Measurements from ENCODE around the gene NEK10.
"Not testable (repeated sequence)": the region's sequence is repeated elsewhere in the genome, so short reads cannot be mapped to it uniquely, and the experiment has no call there.

The NEK10 gene

GRCh38 chr3:27368831-27369607 lies at the start of gene NEK10:
NEK10 (minus strand) TSS chr3:27369383; CDS start chr3:27352882, 16,501 bp downstream.
- peak; percentile 85 to 91 (median 90) for DNase-seq

GRCh38 chr3:27415202-27415601 lies 46.0 kb upstream of the NEK10 start:
- DNase-seq, result no peak

DNA sequence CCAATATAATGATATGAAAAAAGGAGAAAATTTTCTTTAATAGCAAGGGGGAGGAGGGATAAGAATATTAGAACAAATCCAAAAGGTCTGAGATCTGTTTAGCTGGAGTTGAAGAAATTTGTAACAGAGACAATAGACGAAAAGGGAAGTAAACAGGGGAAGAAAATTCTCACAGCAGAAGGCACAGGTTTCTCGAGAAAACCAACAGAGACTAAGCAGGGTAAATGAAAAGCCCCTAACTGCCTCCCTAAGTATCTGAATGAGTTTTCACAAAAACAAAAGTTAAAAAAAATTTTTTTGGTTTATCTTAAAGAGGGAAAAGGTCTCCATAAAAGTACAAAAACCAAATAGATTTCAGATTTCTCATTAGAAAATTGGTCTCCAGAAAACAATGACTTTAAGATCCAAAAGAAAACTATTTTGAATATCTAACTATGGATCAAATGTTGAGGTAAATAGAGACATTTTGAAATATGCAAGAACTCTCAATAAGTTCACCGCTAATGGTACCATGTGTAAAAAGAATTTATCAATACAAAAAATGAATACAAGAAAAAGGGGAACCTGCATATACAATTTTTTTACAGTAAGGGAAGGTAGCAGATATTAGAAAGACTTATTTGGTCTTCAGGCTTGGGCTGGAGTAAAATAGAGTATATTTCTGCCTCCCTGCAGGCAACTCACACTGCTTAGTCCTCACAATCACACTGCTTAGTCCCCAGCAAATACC lies 23.9 kb upstream of the NEK10 start:
- no peak for DNase-seq

DNA sequence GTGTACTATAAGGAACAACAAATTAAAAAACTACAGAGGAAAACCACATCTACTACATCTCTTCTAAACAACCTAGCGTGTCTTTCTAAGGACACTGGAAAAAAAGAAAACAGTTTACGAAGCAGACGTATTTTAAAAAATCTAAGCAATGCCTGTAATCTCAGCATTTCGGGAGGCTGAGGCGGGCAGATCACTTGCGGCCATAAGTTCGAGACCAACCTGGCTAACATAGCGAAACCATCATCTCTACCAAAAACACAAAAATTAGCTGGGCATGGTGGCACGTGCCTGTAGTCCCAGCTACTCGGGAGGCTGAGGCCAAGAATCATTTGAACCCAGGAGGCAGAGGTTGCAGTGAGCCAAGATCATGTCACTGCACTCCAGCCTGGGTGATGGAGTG lies 23.2 kb upstream of the NEK10 start:
- not testable (repeated sequence) for DNase-seq

DNA sequence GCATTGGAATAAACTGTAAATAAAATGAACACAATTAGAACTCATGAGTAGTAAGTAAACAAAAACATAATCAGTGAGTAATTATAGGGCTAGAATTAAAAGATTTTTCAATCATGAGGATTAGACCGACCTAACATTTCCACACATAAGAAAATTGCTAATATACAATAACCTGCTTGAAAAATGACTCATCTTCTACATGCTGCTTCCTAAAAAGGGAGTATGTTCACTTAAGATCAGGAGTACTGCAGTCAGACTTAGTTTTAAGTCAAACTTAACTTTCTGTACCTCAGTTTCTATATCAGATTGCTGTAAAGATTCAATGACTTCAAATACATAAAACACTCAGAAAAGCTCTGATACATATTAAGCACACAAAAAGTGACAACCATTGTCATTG lies 22.6 kb upstream of the NEK10 start:
- no peak for DNase-seq

DNA sequence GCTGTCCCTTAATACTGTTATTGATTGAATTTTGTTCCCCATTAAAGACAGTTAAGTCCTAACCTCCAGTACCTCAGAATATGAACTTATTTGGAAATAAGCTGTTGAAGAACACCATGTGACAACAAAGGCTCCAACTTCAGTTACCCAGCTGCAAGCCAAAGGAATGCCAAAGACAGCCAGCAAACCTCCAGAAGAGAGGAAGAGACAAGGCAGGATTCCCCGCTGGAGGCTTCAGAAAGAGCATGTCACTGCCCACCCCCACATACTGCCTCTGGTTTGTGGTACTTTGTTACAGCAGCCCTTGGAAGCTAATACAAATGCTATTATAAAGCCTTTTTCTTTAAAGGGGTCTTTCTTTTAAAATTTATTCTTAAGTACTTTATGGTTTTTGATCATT lies 18.4 kb upstream of the NEK10 start:
- no peak for DNase-seq

DNA sequence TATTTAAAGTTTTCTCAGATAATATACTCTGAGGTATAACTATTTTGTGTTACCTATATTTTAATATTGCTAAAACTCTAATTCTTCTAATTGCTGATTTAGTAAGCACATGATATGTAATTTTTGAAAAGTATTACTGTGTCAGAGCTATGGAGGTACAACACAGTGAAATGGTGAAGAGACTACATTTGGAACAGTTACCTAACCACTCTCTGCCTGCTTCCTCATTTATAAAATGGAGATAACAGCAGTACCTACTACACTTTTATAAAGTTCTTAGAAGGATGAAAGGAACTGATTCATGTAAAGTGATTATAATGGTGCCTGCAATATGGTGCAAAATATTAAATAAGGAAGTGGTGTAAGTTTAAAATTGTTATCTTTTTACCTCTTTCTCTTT lies 16.3 kb upstream of the NEK10 start:
- no peak for DNase-seq

- no peak for DNase-seq
These were observed 15.0 kb upstream of the NEK10 start for GRCh38 chr3:27384191-27384590.

- no peak for DNase-seq
These were observed 11.5 kb upstream of the NEK10 start for GRCh38 chr3:27380433-27381357.

- DNase-seq, result no peak
These were observed 9.1 kb upstream of the NEK10 start for GRCh38 chr3:27378331-27378730.

DNA sequence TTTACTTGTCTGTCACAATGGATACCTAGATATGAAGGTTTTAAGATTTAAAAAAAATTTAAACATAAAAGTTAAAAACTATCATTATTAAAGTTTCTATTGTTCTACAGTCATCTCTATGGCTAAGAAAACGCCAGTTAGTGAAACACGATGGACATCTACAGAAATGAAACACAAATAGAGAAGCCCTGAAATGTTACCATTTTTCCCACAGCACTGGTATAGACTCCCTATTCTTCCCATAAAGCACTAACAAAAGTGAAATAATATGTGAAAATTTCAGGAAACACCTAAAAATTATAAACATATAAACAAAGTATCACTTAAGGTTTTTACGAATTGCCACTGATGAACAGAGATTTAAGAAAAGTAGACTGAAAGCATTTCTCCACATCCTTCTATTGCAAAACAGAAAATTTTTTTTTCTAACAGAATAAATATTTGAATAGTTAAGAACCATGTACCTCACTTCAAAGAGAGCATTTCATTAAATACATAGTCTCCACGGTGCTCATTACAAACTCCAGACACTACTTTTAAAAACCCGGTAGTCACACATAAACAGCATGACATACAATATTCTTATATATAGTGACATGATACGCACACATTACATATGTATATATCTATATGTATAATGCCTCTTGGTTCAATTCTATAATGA lies 7.1 kb upstream of the NEK10 start:
- DNase-seq, result no peak

DNA sequence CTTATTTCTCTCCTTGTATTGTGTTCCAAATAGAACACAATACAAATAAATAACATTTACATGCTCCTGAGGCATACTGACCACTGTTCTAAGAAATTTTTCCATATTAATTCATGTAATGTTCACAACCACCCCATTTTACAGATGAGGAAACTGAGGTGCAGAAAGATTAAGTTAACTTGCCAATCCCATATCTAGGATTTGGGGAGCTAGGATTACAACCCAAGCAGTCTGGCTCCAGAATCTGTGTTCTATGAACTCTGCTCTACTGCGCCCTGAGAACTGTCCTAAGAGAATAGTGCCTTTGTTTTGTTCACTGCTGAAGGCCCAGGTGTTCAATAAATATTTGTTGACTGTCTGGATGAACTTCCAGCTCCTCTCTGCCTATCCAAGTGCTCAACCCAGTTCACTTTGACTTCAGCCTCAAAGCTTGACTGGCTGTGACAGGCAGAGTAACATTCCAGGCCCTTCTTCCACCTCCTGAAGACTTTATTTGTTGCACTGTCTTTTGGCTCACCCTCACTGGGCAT lies 3.1 kb downstream of the NEK10 start:
- DNase-seq, result no peak

- no peak for DNase-seq
These were observed 8.8 kb downstream of the NEK10 start for GRCh38 chr3:27360113-27361078.

DNA sequence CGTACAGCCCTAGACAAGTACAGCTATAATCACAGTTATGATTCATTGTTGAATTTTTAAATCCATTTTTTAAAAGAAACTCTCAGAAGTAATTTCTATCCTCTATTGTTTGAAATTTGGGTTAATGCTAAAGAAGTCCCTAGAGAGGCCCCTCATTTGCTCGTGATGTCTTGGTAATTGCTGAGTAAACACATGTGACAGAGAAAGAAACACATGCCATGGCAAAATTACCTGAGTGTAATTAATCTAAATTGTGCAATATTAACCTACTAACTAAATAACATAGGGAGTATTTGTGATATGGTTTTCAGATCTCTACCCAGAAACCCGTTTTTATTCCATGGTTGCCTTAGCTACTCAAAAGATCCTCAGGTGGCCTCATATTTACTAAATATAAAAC lies 10.8 kb downstream of the NEK10 start:
- DNase-seq, result no peak

DNA sequence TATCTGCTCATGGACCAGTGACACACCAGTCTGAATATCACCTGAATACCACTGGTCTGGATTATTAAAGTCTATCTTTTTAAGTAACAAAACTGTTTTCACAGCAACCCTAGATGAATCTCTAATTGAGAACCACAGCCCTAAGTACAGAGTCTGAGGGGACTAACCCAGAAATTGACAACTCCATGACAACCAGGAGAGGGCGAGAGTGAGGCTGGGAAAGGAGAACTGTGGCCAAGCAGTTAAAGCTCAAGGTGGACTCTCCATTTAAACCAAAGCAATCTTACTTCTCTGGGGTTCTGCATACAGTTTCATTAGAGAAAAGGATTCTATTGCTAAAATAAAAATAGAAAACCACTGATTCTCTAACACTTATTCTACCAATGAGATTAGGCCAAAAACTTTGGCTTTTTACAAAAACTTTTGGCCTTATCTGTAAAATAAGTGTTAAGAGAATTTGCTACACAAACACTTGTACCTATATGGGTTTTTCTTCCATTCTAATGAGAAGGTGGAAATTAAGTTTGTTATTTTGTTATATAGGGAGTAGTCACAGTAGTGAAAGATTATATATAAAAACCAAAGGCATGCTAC lies 11.4 kb downstream of the NEK10 start:
- peak in 4 of 6 experiments; percentile 7 to 52 (median 32) for DNase-seq

DNA sequence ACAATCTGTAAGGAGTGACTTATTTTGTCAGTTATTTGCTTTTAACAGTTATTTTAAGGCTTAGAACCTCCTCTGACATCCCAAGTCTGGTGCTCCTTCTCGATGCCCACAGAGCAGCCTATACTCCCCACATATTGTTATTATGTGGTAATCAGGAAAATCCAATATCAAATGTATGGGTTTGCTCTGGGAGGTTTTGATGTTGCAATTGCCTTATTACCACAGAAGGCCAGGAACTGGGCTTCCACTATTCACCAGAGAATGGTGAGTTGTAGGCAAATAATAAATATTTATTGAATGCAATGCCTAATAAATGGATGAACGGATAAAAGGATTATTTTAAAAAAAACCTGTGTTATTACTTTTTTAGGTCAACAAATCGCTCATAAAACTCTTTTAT lies 12.2 kb downstream of the NEK10 start:
- no peak for DNase-seq

DNA sequence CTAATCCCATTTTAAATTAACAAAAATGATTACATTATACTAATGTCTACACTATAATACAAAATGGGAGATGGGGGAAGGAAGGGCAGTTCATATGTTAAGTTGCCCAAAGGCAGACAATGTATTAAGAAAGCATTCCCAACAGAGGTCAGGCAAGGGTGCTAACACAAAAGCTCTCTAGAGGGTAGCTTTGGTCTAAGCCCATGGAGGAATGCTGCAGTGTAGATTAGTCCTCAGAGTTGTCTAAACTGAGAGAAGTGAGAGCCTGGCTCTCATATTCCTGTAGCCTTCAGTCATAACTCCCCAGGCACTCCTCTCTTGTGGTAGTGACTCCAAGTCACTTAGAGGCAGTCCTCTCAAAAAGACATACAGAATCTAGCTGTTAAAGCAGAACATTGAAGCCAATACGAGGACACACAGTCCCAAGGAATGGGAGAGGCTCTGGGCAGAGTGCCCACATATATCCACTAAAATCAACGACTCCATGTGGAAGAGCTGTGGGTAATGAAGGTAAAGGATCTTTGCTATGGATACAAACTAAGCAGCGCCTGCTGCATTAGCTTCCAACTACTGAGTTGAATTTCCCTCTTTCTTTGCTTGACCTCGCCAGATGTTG lies 14.5 kb downstream of the NEK10 start:
- no peak for DNase-seq

- DNase-seq, result no peak
These were observed 15.0 kb downstream of the NEK10 start for GRCh38 chr3:27354161-27354560.

GRCh38 chr3:27353221-27353620 lies 16.0 kb downstream of the NEK10 start:
- DNase-seq, result no peak

- no peak for DNase-seq
These were observed 17.1 kb downstream of the NEK10 start for GRCh38 chr3:27352047-27352446.
